SJCRH30 (cell line): ENCODE data around the gene GNG11. TPM values are rescaled to one million over a fixed set of nuclear protein-coding genes. Genes with fewer than 3 reads are reported as not detected.

Experiments
- total RNA-seq: library from RNA; depleted of rRNA; stranded (reverse); fragments of >200 nt; shearing (Covaris generic); gene quantifications from 2 replicates; pipeline ENCODE4 v1.2.3, GENCODE V29; 2014; rRNA removed

Gene GNG11
- total RNA-seq, 1 experiment from 2014 or later = 12.7 TPM

Other genes with a start within 250 kb of the GNG11 start
- 4.3 and 5.4 TPM in 2 replicates for gene TFPI2, start 31.0 kb upstream of the GNG11 start, total RNA-seq
- gene GNGT1, start 15.2 kb upstream of the GNG11 start, total RNA-seq = 0.48 and 0.65 TPM in 2 replicates
- gene BET1, start 82.6 kb downstream of the GNG11 start, total RNA-seq = 38.2 and 40.0 TPM in 2 replicates